GM19023 (cell line): Measurements from ENCODE around the gene ADD1.
A peak's percentile ranks its signal among the peaks of the same experiment; 100 is the strongest.

Experiments
- ATAC-seq: cut with Tn5 transposase; IDR thresholded peaks from one replicate; pipeline ENCODE4 v1.9.1; 2021; ENCODE audit warnings: mild to moderate bottlenecking, moderate library complexity; ENCODE audit not compliant: unreplicated experiment

Gene ADD1

GRCh38 chr4:2961811-2962441, 118.3 kb downstream of the ADD1 start:
- ATAC-seq = no peak

- ATAC-seq = peak; percentile 34
Measured at GRCh38 chr4:2962614-2963174, 119.0 kb downstream of the ADD1 start.

GRCh38 chr4:2963175-2963965, 119.7 kb downstream of the ADD1 start, which contains the start of the genes GRK4 and NOP14:
GRK4 (plus strand) TSS chr4:2963571; CDS start chr4:2964071, 500 bp downstream.
NOP14 (minus strand) TSS chr4:2963406; CDS start chr4:2963319, 87 bp downstream.
- ATAC-seq = peak; percentile 91

- peak; percentile 30 for ATAC-seq
Measured at GRCh38 chr4:2963966-2964471, 120.4 kb downstream of the ADD1 start.

GRCh38 chr4:2964706-2965258, 121.1 kb downstream of the ADD1 start:
- ATAC-seq = no peak

- ATAC-seq = no peak
Measured at GRCh38 chr4:2965262-2965661, 121.6 kb downstream of the ADD1 start.

GRCh38 chr4:2968381-2968780, 124.7 kb downstream of the ADD1 start:
- no peak for ATAC-seq

GRCh38 chr4:2971275-2971674, 127.6 kb downstream of the ADD1 start:
- ATAC-seq = no peak

- no peak for ATAC-seq
Measured at GRCh38 chr4:2977211-2978088, 133.8 kb downstream of the ADD1 start.
